ENCODE results near the gene SSTR1. TPM values are rescaled to one million over a fixed set of nuclear protein-coding genes. Genes with fewer than 3 reads are reported as not detected.

Gene SSTR1
- total RNA-seq, 1 donor from 2014 or later: not detected

GRCh38 chr14:38204719-38205115 lies 3.0 kb upstream of the SSTR1 start:
- Histone ChIP-seq H4K20me1 (ENCODE audit: insufficient read depth, low read length) (no peaks in the 10 kb centered on the region), H3K79me2 (ENCODE audit: insufficient read depth, low read length) (no peaks in the 10 kb centered on the region), H3K9me3 (ENCODE audit: insufficient read depth, low read depth, low read length) (peaks cover 3% of the 10 kb centered on the region), H3K27ac (ENCODE audit: low read depth, low read length) (no peak overlapping the region), H3K4me1 (ENCODE audit: insufficient read depth, low read length) (peaks cover 11% of the 10 kb centered on the region), H2AFZ (ENCODE audit: low read depth, low read length) (no peak overlapping the region), H3K27me3 (ENCODE audit: insufficient read depth, low read length) (peaks cover 24% of the 10 kb centered on the region), H3K36me3 (ENCODE audit: insufficient read depth, low read length) (no peaks in the 10 kb centered on the region), H3K4me2 (ENCODE audit: low read length) (no peak overlapping the region), H3K9ac (ENCODE audit: low read length) (no peak overlapping the region), H3K4me3 (ENCODE audit: insufficient read depth, low read depth, low read length) (no peak overlapping the region)
- no peak overlapping the region for H3K27ac Mint-ChIP-seq (ENCODE audit: unreplicated experiment)
- FAIRE-seq (no peak), DNase-seq (ENCODE audit: low read depth) (no peak)
- H3K4me1 Mint-ChIP-seq (ENCODE audit: low read depth, unreplicated experiment): no peaks in the 10 kb centered on the region
- H3K4me3 Mint-ChIP-seq (ENCODE audit: unreplicated experiment): no peak overlapping the region
- peaks cover 3% of the 10 kb centered on the region for H3K36me3 Mint-ChIP-seq (ENCODE audit: low read depth, unreplicated experiment)
- peaks cover 26% of the 10 kb centered on the region for H3K27me3 Mint-ChIP-seq (ENCODE audit: low read depth, unreplicated experiment)
- TF ChIP-seq EZH2 (IDR thresholded peaks at IDR 0.05; ENCODE audit: insufficient read depth, low read length): no peak
- TF ChIP-seq CTCF (IDR thresholded peaks at IDR 0.05; ENCODE audit: insufficient read depth, low read depth, low read length): no peak
- peaks cover 9% of the 10 kb centered on the region for H3K9me3 Mint-ChIP-seq (ENCODE audit: unreplicated experiment)

DNA sequence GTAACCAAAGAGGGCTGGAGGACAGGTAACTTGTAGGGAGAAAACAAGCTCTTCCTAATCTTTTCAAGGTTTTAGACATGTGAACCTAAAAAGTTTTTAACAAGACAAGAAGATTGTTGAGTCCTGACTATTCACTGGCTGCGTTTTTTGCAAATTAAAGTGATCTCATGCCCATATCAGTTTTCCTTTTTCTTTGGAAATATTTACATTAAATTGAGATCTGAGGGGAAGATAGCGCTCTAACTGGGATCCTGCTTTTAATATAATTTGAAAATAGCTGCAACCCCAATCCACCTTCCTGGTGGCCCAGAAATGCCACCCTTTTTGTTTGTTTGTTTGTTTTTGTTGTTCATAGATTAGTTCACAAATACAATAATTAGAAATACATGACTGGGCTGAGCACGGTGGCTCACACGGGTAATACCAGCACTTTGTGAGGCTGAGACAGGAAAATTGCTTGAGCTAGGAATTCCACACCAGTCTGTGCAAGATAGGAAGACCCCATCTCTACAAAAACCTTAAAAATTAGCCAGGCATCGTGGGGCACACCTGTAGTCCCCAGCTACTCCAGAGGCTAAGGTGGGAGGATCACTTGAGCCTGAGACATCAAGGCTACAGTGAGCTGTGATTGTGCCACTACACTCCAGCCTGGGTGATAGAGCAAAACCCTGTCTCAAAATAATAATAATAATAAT lies 2.4 kb upstream of the SSTR1 start:
- H3K27me3 Mint-ChIP-seq (ENCODE audit: low read depth, unreplicated experiment): peaks cover 32% of the 10 kb centered on the region
- peaks cover 14% of the 10 kb centered on the region for H3K9me3 Mint-ChIP-seq (ENCODE audit: unreplicated experiment)
- Histone ChIP-seq H3K27ac (ENCODE audit: low read depth, low read length) (no peak overlapping the region), H2AFZ (ENCODE audit: low read depth, low read length) (no peak overlapping the region), H3K9ac (ENCODE audit: low read length) (no peak overlapping the region), H3K9me3 (ENCODE audit: insufficient read depth, low read depth, low read length) (peaks cover 6% of the 10 kb centered on the region), H3K27me3 (ENCODE audit: insufficient read depth, low read length) (peaks cover 29% of the 10 kb centered on the region), H3K4me1 (ENCODE audit: insufficient read depth, low read length) (peaks cover 15% of the 10 kb centered on the region), H3K36me3 (ENCODE audit: insufficient read depth, low read length) (no peaks in the 10 kb centered on the region), H3K4me3 (ENCODE audit: insufficient read depth, low read depth, low read length) (no peak overlapping the region), H4K20me1 (ENCODE audit: insufficient read depth, low read length) (no peaks in the 10 kb centered on the region), H3K4me2 (ENCODE audit: low read length) (no peak overlapping the region), H3K79me2 (ENCODE audit: insufficient read depth, low read length) (no peaks in the 10 kb centered on the region)
- no peaks in the 10 kb centered on the region for H3K4me1 Mint-ChIP-seq (ENCODE audit: low read depth, unreplicated experiment)
- FAIRE-seq: no peak
- TF ChIP-seq CTCF (IDR thresholded peaks at IDR 0.05; ENCODE audit: insufficient read depth, low read depth, low read length) (no peak), EZH2 (IDR thresholded peaks at IDR 0.05; ENCODE audit: insufficient read depth, low read length) (no peak)
- H3K4me3 Mint-ChIP-seq (ENCODE audit: unreplicated experiment): no peak overlapping the region
- H3K36me3 Mint-ChIP-seq (ENCODE audit: low read depth, unreplicated experiment): peaks cover 3% of the 10 kb centered on the region
- H3K27ac Mint-ChIP-seq (ENCODE audit: unreplicated experiment): no peak overlapping the region
- DNase-seq (ENCODE audit: low read depth): no peak

DNA sequence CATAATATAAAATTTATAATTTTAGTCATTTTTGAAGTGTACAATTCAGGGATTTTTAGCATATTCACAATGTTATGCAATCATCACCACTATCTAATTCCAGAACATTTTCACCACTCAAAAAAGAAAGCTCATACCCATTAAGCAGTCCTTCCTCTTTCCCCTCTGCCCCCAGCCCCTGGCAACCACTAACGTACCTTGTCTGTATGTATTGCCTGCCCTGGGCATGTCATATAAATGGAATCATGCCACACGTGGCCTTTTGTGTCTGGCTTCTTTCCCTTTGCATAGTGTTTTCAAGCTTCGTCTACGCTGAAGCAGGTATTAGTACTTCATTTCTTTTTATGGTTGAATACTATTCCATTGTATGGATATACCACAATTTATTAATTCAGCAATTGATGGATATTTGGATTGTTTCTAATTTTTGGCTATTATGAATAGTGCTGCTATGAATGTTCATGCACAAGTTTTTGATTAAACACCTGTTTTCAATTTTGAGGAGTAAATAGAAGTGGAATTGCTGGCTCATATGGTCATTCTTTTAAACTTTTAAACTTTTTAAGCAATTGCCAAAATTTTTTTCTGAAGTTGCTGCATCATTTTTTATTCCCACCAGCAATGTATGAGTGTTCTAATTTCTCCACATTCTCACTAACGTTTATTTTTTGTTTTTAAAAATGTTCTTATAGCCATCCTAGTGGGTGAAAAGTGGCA lies 1.6 kb upstream of the SSTR1 start:
- Histone ChIP-seq H3K27ac (ENCODE audit: low read depth, low read length) (no peak overlapping the region), H3K4me3 (ENCODE audit: insufficient read depth, low read depth, low read length) (no peak overlapping the region), H4K20me1 (ENCODE audit: insufficient read depth, low read length) (no peaks in the 10 kb centered on the region), H3K4me1 (ENCODE audit: insufficient read depth, low read length) (peaks cover 15% of the 10 kb centered on the region), H3K79me2 (ENCODE audit: insufficient read depth, low read length) (no peaks in the 10 kb centered on the region), H3K9me3 (ENCODE audit: insufficient read depth, low read depth, low read length) (peaks cover 8% of the 10 kb centered on the region), H2AFZ (ENCODE audit: low read depth, low read length) (no peak overlapping the region), H3K36me3 (ENCODE audit: insufficient read depth, low read length) (no peaks in the 10 kb centered on the region), H3K4me2 (ENCODE audit: low read length) (no peak overlapping the region), H3K27me3 (ENCODE audit: insufficient read depth, low read length) (peaks cover 37% of the 10 kb centered on the region), H3K9ac (ENCODE audit: low read length) (no peak overlapping the region)
- DNase-seq (ENCODE audit: low read depth) (no peak), FAIRE-seq (no peak)
- Mint-ChIP-seq H3K27ac (ENCODE audit: unreplicated experiment) (no peak overlapping the region), H3K4me1 (ENCODE audit: low read depth, unreplicated experiment) (peaks cover 3% of the 10 kb centered on the region), H3K27me3 (ENCODE audit: low read depth, unreplicated experiment) (peaks cover 40% of the 10 kb centered on the region), H3K36me3 (ENCODE audit: low read depth, unreplicated experiment) (peaks cover 3% of the 10 kb centered on the region), H3K4me3 (ENCODE audit: unreplicated experiment) (no peak overlapping the region), H3K9me3 (ENCODE audit: unreplicated experiment) (peaks cover 17% of the 10 kb centered on the region)
- TF ChIP-seq EZH2 (IDR thresholded peaks at IDR 0.05; ENCODE audit: insufficient read depth, low read length) (no peak), CTCF (IDR thresholded peaks at IDR 0.05; ENCODE audit: insufficient read depth, low read depth, low read length) (no peak)

Data from astrocyte (in vitro differentiated cells and primary cell).